Sigmoid colon (tissue), 4 donors: ENCODE data around the gene ATF6.

Experiments used
- CTCF ChIP-seq, 4 experiments: fragments of 450-650 bp in 3 of 4; fragments of 200-600 bp in 1 of 4; IDR thresholded peaks; one replicate each; pipeline ENCODE4 v1.5.1; 2016 to 2019; ENCODE audit warnings: antibody characterized with exemption in 4 of 4, mild to moderate bottlenecking in 3 of 4, moderate library complexity in 2 of 4
- POLR2AphosphoS5 ChIP-seq, 4 donors: sonication (generic); formaldehyde crosslinking; IDR thresholded peaks; one replicate each; pipeline ENCODE4 v1.6.1; 2017; ENCODE audit warnings: antibody characterized with exemption in 4 of 4

GRCh38 chr1:161872506-161872905, 106.4 kb downstream of the ATF6 start:
- TF ChIP-seq POLR2AphosphoS5 (IDR thresholded peaks at IDR 0.05) (no peak), CTCF (IDR thresholded peaks at IDR 0.05) (no peak)
